Peyer's patch (tissue), 4 donors: Measurements from ENCODE around the gene SLC5A6.

Source experiments
- POLR2A ChIP-seq, 2 donors: fragments of 450-650 bp; IDR thresholded peaks; one replicate each; pipeline ENCODE4 v1.5.1; 2017; ENCODE audit warnings: antibody characterized with exemption in 2 of 2, mild to moderate bottlenecking in 2 of 2, moderate library complexity in 2 of 2
- TF ChIP-seq, protein P1 (sequence below), 6 experiments: fragments of 450-650 bp in 4 of 6; fragments of 200-600 bp in 2 of 6; sonication (generic) in 1 of 6; IDR thresholded peaks; one replicate each; pipeline ENCODE4 v1.5.1; 2017 to 2019; ENCODE audit warnings: antibody characterized with exemption in 6 of 6, mild to moderate bottlenecking in 3 of 6, moderate library complexity in 1 of 6

- TF ChIP-seq, protein P1, sequence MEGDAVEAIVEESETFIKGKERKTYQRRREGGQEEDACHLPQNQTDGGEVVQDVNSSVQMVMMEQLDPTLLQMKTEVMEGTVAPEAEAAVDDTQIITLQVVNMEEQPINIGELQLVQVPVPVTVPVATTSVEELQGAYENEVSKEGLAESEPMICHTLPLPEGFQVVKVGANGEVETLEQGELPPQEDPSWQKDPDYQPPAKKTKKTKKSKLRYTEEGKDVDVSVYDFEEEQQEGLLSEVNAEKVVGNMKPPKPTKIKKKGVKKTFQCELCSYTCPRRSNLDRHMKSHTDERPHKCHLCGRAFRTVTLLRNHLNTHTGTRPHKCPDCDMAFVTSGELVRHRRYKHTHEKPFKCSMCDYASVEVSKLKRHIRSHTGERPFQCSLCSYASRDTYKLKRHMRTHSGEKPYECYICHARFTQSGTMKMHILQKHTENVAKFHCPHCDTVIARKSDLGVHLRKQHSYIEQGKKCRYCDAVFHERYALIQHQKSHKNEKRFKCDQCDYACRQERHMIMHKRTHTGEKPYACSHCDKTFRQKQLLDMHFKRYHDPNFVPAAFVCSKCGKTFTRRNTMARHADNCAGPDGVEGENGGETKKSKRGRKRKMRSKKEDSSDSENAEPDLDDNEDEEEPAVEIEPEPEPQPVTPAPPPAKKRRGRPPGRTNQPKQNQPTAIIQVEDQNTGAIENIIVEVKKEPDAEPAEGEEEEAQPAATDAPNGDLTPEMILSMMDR (IDR thresholded peaks at IDR 0.05): no peak
- no peak for TF ChIP-seq POLR2A (IDR thresholded peaks at IDR 0.05)
Observed at GRCh38 chr2:27177441-27178351, 34.4 kb downstream of the SLC5A6 start.
